Caco-2 (cell line): ENCODE data around the gene PTPRN2. TPM values are rescaled to one million over a fixed set of nuclear protein-coding genes. Genes with fewer than 3 reads are reported as not detected.

Experiments used
- BruUV-seq: library from RNA; stranded (reverse); fragments of 400-500 nt; replicated peaks from 2 replicates; lab custom pipeline; 2021; lab: Mats Ljungman, UMichigan
- CTCF ChIA-PET: fragments of 300-600 bp; sonication (Branson Sonifier 250); formaldehyde crosslinking; loops from one replicate; lab custom pipeline; 2022; ENCODE audit warnings: antibody characterized with exemption; lab: Charles Lee
- POLR2A ChIA-PET: fragments of 300-600 bp; sonication (Branson Sonifier 250); formaldehyde crosslinking; loops from one replicate; lab custom pipeline; 2022; ENCODE audit warnings: antibody characterized with exemption; lab: Charles Lee
- DNase-seq, 2 experiments: peaks; one replicate each; pipeline versions ENCODE4 v3.0.0 to v3.0.0-alpha.2; 2020 to 2022
- H3K27me3 ChIP-seq: replicated peaks from 2 replicates; pipeline ENCODE4 v1.6.0; 2011; ENCODE audit warnings: low read length; ENCODE audit not compliant: control insufficient read depth, insufficient read depth
- H3K36me3 ChIP-seq: 2 replicates; pipeline ENCODE4 v1.5.1; 2011; ENCODE audit warnings: low read length; ENCODE audit not compliant: control insufficient read depth, insufficient read depth
- H3K4me1 ChIP-seq: fragments of 250-450 bp; sonication (Bioruptor Pico); 2 replicates; pipeline ENCODE4 v1.5.1; 2020; ENCODE audit warnings: mild to moderate bottlenecking
- H3K4me3 ChIP-seq: 2 replicates; pipeline ENCODE4 v1.5.1; 2011; ENCODE audit warnings: low read depth, mild to moderate bottlenecking, control low read depth, low read length
- H3K9me3 ChIP-seq: fragments of 250-450 bp; sonication (Bioruptor Pico); 2 replicates; pipeline ENCODE4 v1.5.1; 2020; ENCODE audit warnings: mild to moderate bottlenecking, moderate library complexity
- H3K27ac Mint-ChIP-seq: one replicate; pipeline ENCODE4 v1.8.0; 2022; ENCODE audit warnings: mixed read lengths; ENCODE audit not compliant: unreplicated experiment
- H3K27me3 Mint-ChIP-seq: one replicate; pipeline ENCODE4 v1.8.0; 2022; ENCODE audit warnings: mixed read lengths; ENCODE audit not compliant: insufficient read depth, unreplicated experiment
- H3K36me3 Mint-ChIP-seq: one replicate; pipeline ENCODE4 v1.8.0; 2022; ENCODE audit warnings: mild to moderate bottlenecking, mixed read lengths; ENCODE audit not compliant: insufficient read depth, unreplicated experiment
- H3K4me1 Mint-ChIP-seq: one replicate; pipeline ENCODE4 v1.8.0; 2022; ENCODE audit warnings: low read depth, mixed read lengths; ENCODE audit not compliant: unreplicated experiment
- H3K4me3 Mint-ChIP-seq: one replicate; pipeline ENCODE4 v1.8.0; 2022; ENCODE audit warnings: mild to moderate bottlenecking, moderate library complexity, mixed read lengths; ENCODE audit not compliant: unreplicated experiment
- H3K9me3 Mint-ChIP-seq: one replicate; pipeline ENCODE4 v1.8.0; 2022; ENCODE audit warnings: mixed read lengths; ENCODE audit not compliant: unreplicated experiment
- intact Hi-C: fragments of 100-400 bp; cut with micrococcal nuclease; formaldehyde crosslinking; loops from one replicate; pipeline ENCODE4 v1.10.0; 2022; ENCODE audit not compliant: unreplicated experiment
- total RNA-seq: library from RNA; stranded (reverse); gene quantifications from 2 replicates; pipeline ENCODE4 v1.2.3, GENCODE V29; 2022
- TF ChIP-seq, protein P1 (sequence below), 2 experiments: fragments of 200-600 bp in 1 of 2; IDR thresholded peaks; 1 replicate in 1 of 2; 2 replicates in 1 of 2; pipeline versions ENCODE4 v1.5.1 to v1.8.0; 2011 to 2022; ENCODE audit warnings: antibody characterized with exemption in 1 of 2, control low read depth in 1 of 2, inconsistent platforms in 1 of 2, low read depth in 1 of 2, low read length in 1 of 2, mild to moderate bottlenecking in 1 of 2, moderate library complexity in 1 of 2; ENCODE audit not compliant: insufficient read depth in 1 of 2, severe bottlenecking in 1 of 2, unreplicated experiment in 1 of 2

PTPRN2 gene
- total RNA-seq, 1 experiment from 2014 or later, result 1.4 TPM

DNA sequence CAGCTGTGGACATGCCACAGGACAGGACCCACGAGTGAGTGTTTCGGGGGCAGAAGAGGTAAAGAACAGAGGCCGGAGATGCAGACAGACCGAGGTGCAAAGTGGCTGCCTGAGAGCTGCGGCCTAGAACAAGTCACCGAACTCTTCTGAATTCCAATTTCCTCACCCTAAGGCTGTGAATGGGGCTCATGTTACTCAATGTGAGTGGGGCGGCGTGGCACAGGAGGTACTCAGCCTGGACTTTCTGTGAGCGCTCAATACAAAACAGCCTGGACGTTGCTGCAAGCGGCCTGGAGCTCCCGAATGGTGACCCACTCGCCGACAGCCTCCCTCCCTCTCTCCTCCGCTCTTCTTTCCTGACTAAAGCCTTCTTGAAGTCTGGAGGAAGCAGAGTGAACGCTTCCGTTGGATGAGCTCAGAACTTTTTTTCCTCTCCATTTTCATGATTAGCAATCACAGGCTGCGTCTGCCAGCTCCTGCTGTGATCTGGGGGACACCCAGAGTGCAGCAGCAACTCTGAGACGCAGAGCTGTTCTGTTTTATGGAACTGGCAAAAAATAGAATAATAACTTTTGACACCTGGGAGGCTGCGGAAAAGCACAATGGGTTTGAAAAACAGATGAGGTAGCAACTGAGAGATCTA lies 108.5 kb downstream of the PTPRN2 start:
- Histone ChIP-seq H3K4me1 (no peaks in the 10 kb centered on the region), H3K4me3 (no peak overlapping the region), H3K27me3 (no peaks in the 10 kb centered on the region), H3K9me3 (no peaks in the 10 kb centered on the region), H3K36me3 (no peaks in the 10 kb centered on the region)
- Mint-ChIP-seq H3K4me1 (no peaks in the 10 kb centered on the region), H3K9me3 (no peaks in the 10 kb centered on the region), H3K36me3 (no peaks in the 10 kb centered on the region), H3K27ac (no peak overlapping the region), H3K27me3 (no peaks in the 10 kb centered on the region), H3K4me3 (no peak overlapping the region)
- POLR2A ChIA-PET, result no interaction called here
- no peak for DNase-seq
- CTCF ChIA-PET, result no interaction called here
- intact Hi-C loops, result no loop called here
- TF ChIP-seq, protein P1, sequence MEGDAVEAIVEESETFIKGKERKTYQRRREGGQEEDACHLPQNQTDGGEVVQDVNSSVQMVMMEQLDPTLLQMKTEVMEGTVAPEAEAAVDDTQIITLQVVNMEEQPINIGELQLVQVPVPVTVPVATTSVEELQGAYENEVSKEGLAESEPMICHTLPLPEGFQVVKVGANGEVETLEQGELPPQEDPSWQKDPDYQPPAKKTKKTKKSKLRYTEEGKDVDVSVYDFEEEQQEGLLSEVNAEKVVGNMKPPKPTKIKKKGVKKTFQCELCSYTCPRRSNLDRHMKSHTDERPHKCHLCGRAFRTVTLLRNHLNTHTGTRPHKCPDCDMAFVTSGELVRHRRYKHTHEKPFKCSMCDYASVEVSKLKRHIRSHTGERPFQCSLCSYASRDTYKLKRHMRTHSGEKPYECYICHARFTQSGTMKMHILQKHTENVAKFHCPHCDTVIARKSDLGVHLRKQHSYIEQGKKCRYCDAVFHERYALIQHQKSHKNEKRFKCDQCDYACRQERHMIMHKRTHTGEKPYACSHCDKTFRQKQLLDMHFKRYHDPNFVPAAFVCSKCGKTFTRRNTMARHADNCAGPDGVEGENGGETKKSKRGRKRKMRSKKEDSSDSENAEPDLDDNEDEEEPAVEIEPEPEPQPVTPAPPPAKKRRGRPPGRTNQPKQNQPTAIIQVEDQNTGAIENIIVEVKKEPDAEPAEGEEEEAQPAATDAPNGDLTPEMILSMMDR (IDR thresholded peaks at IDR 0.05; ENCODE audit: insufficient read depth in 1 of 2, low read depth in 1 of 2, low read length in 1 of 2, severe bottlenecking in 1 of 2, unreplicated experiment in 1 of 2), result no peak
- no TSS peak for BruUV-seq

GRCh38 chr7:158477866-158478265 lies 109.8 kb downstream of the PTPRN2 start:
- Mint-ChIP-seq H3K27ac (no peak overlapping the region), H3K9me3 (no peaks in the 10 kb centered on the region), H3K4me1 (no peaks in the 10 kb centered on the region), H3K36me3 (no peaks in the 10 kb centered on the region), H3K4me3 (no peak overlapping the region), H3K27me3 (no peaks in the 10 kb centered on the region)
- Histone ChIP-seq H3K9me3 (no peaks in the 10 kb centered on the region), H3K27me3 (no peaks in the 10 kb centered on the region), H3K4me3 (no peak overlapping the region), H3K4me1 (no peaks in the 10 kb centered on the region), H3K36me3 (no peaks in the 10 kb centered on the region)
- intact Hi-C loops, result no loop called here
- no TSS peak for BruUV-seq
- TF ChIP-seq, protein P1 (IDR thresholded peaks at IDR 0.05; ENCODE audit: insufficient read depth in 1 of 2, low read depth in 1 of 2, low read length in 1 of 2, severe bottlenecking in 1 of 2, unreplicated experiment in 1 of 2), result no peak
- POLR2A ChIA-PET, result no interaction called here
- CTCF ChIA-PET, result no interaction called here
- no peak for DNase-seq

- CTCF ChIA-PET, result no interaction called here
- Histone ChIP-seq H3K9me3 (no peaks in the 10 kb centered on the region), H3K4me1 (no peaks in the 10 kb centered on the region), H3K36me3 (no peaks in the 10 kb centered on the region), H3K4me3 (no peak overlapping the region), H3K27me3 (no peaks in the 10 kb centered on the region)
- Mint-ChIP-seq H3K36me3 (no peaks in the 10 kb centered on the region), H3K4me1 (no peaks in the 10 kb centered on the region), H3K27me3 (no peaks in the 10 kb centered on the region), H3K4me3 (no peak overlapping the region), H3K27ac (no peak overlapping the region), H3K9me3 (no peaks in the 10 kb centered on the region)
- TF ChIP-seq, protein P1 (IDR thresholded peaks at IDR 0.05; ENCODE audit: insufficient read depth in 1 of 2, low read depth in 1 of 2, low read length in 1 of 2, severe bottlenecking in 1 of 2, unreplicated experiment in 1 of 2), result no peak
- POLR2A ChIA-PET, result no interaction called here
- intact Hi-C loops, result no loop called here
- BruUV-seq, result no TSS peak
- no peak for DNase-seq
Observed at GRCh38 chr7:158476331-158476932, 111.2 kb downstream of the PTPRN2 start.
